NCI-H2196 treated with DMSO at 0.1 percent for 48 hours (cell line): ENCODE results near the gene CNTN4.

Source experiments
- DNase-seq: peaks from one replicate; lab custom pipeline; 2025; ENCODE audit not compliant: unreplicated experiment; lab: John Stamatoyannopoulos, UW

The CNTN4 gene

GRCh38 chr3:2677501-2677900 lies 578.8 kb downstream of the CNTN4 start:
- no peak for DNase-seq

- DNase-seq, result no peak
These were observed 581.6 kb downstream of the CNTN4 start for GRCh38 chr3:2680236-2680635.

GRCh38 chr3:2684046-2684445 lies 585.4 kb downstream of the CNTN4 start:
- DNase-seq, result no peak

- no peak for DNase-seq
These were observed 588.3 kb downstream of the CNTN4 start for GRCh38 chr3:2686816-2687502.

GRCh38 chr3:2697589-2697988 lies 598.9 kb downstream of the CNTN4 start:
- no peak for DNase-seq

DNA sequence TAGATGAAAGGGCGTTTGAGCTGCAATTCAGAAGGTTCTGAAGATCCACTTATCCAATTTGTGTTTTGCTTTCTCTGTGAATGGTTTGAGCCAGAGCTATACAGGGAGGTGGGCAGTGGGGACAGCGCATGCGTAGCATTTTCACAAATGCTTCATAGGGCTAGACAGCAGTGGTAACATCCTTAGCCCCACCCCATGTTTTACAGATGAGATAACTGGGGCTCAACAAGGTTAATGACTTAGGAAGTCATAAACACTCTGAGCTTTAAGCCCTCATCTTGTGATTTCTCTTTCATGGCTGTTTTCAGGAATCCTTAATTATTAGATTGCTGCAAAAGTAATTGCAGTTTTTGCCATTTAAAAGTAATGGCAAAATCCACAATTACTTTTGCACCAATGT lies 602.8 kb downstream of the CNTN4 start:
- no peak for DNase-seq

GRCh38 chr3:2706144-2706835 lies 607.6 kb downstream of the CNTN4 start:
- DNase-seq, result no peak

- no peak for DNase-seq
These were observed 608.2 kb downstream of the CNTN4 start for GRCh38 chr3:2706836-2707210.

GRCh38 chr3:2711081-2711480 lies 612.4 kb downstream of the CNTN4 start:
- no peak for DNase-seq

- no peak for DNase-seq
These were observed 615.3 kb downstream of the CNTN4 start for GRCh38 chr3:2713923-2714322.

DNA sequence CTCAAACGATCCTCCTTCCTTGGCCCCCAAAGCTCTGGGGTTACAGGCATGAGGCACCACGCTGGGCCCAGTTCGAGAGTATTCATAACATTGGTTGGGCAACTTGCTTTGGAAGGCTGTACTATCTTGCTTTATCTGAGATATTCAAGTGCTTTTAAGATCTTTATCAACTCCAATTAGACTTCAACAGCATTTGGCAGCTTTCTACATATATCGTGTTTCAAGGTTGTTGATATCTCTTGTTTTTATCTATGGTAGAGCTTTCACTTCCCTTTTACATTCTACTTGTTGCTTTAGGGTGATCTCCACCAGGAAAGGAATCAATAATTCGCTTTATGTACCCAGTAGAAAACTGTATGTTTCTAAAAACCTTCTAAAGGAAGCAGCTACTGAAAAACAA lies 616.2 kb downstream of the CNTN4 start:
- DNase-seq, result no peak

GRCh38 chr3:2727101-2727500 lies 628.4 kb downstream of the CNTN4 start:
- no peak for DNase-seq

DNA sequence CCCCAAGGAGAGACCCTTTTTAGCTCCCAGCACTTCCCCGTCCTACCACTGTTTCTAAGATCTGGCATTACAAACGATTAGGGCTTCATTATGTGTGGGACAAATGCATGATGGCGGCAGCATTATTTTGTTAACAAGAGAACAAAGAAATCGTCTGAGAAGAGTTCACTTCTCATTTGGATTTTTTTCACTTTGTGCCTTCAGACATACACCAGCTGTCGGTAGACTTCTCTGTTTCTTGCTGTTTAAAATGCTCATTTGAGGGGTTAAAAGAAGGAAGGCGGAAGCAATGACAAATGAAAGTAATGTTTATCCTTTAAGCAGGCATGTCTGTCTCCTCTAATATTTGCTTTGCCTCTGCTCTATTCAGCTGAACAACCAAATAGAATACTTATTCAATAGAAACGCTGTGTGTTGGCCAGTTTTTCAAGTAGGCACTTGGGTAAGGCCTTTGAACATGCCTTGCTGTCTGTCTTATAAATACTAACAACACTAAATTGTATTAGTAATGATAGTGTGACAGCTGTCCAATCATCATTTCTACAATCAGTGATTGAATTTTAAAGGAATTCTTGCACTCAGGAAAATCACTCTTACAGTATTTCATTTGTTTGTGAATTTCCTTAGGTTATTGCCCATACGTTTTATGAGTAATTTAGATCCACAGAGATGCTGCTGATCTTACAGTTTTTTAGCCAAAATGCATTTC lies 629.1 kb downstream of the CNTN4 start:
- no peak for DNase-seq

- no peak for DNase-seq
These were observed 633.2 kb downstream of the CNTN4 start for GRCh38 chr3:2731843-2732242.

- DNase-seq, result no peak
These were observed 636.8 kb downstream of the CNTN4 start for GRCh38 chr3:2735392-2735894.

GRCh38 chr3:2741516-2741915 lies 642.9 kb downstream of the CNTN4 start:
- no peak for DNase-seq

DNA sequence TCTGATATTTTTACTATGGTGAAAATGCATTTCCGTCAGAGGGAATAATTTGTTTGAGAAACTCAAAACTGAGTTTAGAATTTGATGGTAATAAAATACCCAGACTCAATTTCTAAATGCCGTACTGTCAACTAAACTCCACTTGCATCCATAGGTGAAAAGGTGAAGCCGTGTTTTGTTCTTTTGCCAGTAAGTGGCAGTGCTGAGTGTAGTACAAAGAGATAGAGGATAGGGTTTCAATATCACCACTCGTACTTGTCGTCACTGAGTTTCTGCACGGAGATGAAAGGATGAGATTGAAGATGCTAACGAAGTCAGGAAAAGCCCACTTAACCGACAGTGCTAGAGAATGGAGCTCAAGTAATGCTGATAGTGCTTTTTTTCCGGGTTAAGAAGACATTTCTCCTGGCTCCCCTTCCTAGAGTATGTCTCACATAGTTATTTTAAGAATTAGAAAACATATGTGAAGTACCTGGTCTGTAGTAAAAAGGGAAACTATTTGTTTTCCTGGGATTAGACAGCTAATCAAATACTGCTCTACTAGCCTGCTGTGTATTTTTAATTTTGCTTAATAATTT lies 666.4 kb downstream of the CNTN4 start:
- DNase-seq, result no peak

- no peak for DNase-seq
These were observed 671.8 kb downstream of the CNTN4 start for GRCh38 chr3:2770451-2770850.

GRCh38 chr3:2771193-2771592 lies 672.5 kb downstream of the CNTN4 start:
- no peak for DNase-seq

DNA sequence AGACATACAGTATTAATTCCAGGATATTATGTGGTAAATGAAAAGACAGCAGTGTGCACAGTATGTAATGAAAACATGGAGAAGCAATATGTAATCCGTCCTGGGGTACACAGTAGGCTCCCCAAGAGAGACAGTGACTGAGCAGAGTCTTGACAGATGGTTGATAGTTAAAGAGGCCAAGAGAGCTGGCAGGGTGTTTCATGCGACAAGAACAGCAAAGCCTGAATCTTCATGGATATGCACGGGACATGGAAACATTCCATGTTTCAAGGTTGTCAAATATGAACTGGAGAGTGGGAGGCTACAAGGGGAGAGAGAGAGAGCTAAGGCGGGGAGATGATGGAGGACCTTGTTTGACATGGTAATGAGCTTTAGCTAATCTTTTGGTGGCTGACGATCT lies 673.1 kb downstream of the CNTN4 start:
- no peak for DNase-seq

- no peak for DNase-seq
These were observed 674.1 kb downstream of the CNTN4 start for GRCh38 chr3:2772803-2773202.
